Stomach smooth muscle (tissue), 2 donors: ENCODE results near the gene TNIK.

Experiments
- H3K27ac ChIP-seq: one replicate; pipeline ENCODE4 v1.7.0; 2013; ENCODE audit warnings: mild to moderate bottlenecking, low read length, inconsistent platforms
- H3K27me3 ChIP-seq, 2 donors: one replicate each; pipeline ENCODE4 v1.7.0; 2013; ENCODE audit warnings: low read length in 2 of 2; ENCODE audit not compliant: insufficient read depth in 2 of 2, control insufficient read depth in 1 of 2
- H3K36me3 ChIP-seq, 2 donors: one replicate each; pipeline ENCODE4 v1.7.0; 2013; ENCODE audit warnings: low read length in 2 of 2; ENCODE audit not compliant: control insufficient read depth in 2 of 2, insufficient read depth in 2 of 2
- H3K4me1 ChIP-seq: one replicate; pipeline ENCODE4 v1.7.0; 2013; ENCODE audit warnings: low read length; ENCODE audit not compliant: control insufficient read depth, insufficient read depth
- H3K4me3 ChIP-seq, 2 donors: one replicate each; pipeline ENCODE4 v1.7.0; 2013; ENCODE audit warnings: low read length in 2 of 2
- H3K9ac ChIP-seq, 2 donors: one replicate each; pipeline ENCODE4 v1.7.0; 2013; ENCODE audit warnings: low read length in 2 of 2, mild to moderate bottlenecking in 1 of 2
- H3K9me3 ChIP-seq, 2 donors: one replicate each; pipeline ENCODE4 v1.7.0; 2013; ENCODE audit warnings: low read length in 2 of 2; ENCODE audit not compliant: control insufficient read depth in 2 of 2
- donor health status: healthy.
- donor health status: Pancreatic carcinoma.

The TNIK gene

DNA sequence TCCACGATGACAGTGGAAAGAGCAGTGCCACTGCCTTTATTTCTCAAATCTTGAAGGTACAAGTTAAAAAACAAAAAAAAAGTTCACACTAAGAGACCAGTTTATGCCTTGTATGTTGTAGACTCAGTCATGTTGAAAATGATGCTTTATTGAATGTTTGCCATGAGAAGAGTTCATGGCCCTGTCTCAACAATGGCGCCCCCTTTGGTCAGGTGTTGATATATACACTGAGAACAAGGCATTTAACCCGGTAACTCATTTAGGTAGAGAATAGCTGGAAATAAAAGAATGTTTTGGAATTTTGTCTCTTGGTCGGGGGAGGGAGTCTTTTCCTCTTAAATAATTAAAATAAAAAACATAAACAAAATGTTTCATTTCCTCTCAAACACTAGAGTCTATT lies 288.1 kb downstream of the TNIK start:
- Histone ChIP-seq H3K27me3 (no peaks in the 10 kb centered on the region), H3K27ac (no peak overlapping the region), H3K4me3 (no peak overlapping the region), H3K9me3 (no peaks in the 10 kb centered on the region), H3K4me1 (peaks cover 10% of the 10 kb centered on the region), H3K36me3 (peaks cover 0 to 4% of the 10 kb centered on the region in 2 donors), H3K9ac (no peak overlapping the region)

GRCh38 chr3:171169866-171170265 lies 290.3 kb downstream of the TNIK start:
- Histone ChIP-seq H3K27ac (no peak overlapping the region), H3K9me3 (no peaks in the 10 kb centered on the region), H3K4me1 (no peaks in the 10 kb centered on the region), H3K27me3 (no peaks in the 10 kb centered on the region), H3K4me3 (no peak overlapping the region), H3K36me3 (peaks cover 7 to 13% of the 10 kb centered on the region in 2 donors), H3K9ac (no peak overlapping the region)

DNA sequence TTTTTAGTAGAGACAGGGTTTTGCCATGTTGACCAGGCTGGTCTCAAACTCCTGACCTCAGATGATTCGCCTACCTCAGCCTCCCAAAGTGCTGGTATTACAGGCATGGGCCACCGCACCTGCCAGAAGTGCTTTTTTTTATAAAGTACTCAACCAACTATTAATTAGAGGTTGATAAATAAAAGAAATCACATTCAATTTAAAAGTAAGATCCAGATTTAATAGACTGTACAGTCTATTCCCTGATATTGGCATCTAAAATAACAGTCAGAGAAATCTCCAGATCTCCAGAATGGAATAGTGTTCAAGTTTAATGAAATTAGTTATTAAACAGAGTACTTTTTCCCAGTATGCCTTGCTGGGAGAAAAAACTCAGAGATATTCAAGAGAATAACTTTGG lies 290.8 kb downstream of the TNIK start:
- no peaks in the 10 kb centered on the region for H3K27me3 ChIP-seq
- no peak overlapping the region for H3K4me3 ChIP-seq
- no peaks in the 10 kb centered on the region for H3K9me3 ChIP-seq
- H3K4me1 ChIP-seq, result no peaks in the 10 kb centered on the region
- no peak overlapping the region for H3K9ac ChIP-seq
- peaks cover 9 to 13% of the 10 kb centered on the region in 2 donors for H3K36me3 ChIP-seq
- H3K27ac ChIP-seq, result no peak overlapping the region

GRCh38 chr3:171168551-171168950 lies 291.7 kb downstream of the TNIK start:
- H3K27ac ChIP-seq, result no peak overlapping the region
- no peaks in the 10 kb centered on the region for H3K9me3 ChIP-seq
- H3K4me1 ChIP-seq, result no peaks in the 10 kb centered on the region
- H3K36me3 ChIP-seq, result peaks cover 10 to 13% of the 10 kb centered on the region in 2 donors
- H3K4me3 ChIP-seq, result no peak overlapping the region
- H3K27me3 ChIP-seq, result no peaks in the 10 kb centered on the region
- H3K9ac ChIP-seq, result no peak overlapping the region

- Histone ChIP-seq H3K9me3 (peaks cover 0 to 1% of the 10 kb centered on the region in 2 donors), H3K27me3 (no peaks in the 10 kb centered on the region), H3K4me1 (no peaks in the 10 kb centered on the region), H3K9ac (no peak overlapping the region), H3K27ac (no peak overlapping the region), H3K36me3 (peaks cover 11 to 13% of the 10 kb centered on the region in 2 donors), H3K4me3 (no peak overlapping the region)
These were observed 292.1 kb downstream of the TNIK start for GRCh38 chr3:171168086-171168485.

DNA sequence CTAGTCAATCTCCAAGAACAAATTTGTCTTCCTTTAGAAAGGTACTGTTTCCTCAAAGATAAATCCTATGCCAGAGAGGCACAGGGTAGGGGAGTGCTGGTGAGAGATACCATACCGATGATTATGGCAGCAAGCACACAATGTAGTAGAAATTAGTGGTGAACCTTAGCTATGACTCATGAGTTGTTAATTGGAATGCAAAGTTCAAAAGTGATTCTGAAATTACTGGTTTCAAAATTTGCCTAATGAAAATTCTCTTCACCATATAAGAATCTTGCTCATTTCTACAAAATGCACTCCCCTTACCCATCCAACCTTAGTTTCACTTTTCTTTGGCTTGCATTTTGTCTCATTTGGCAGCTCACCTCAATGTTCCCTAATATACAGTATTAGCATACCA lies 294.2 kb downstream of the TNIK start:
- no peak overlapping the region for H3K9ac ChIP-seq
- no peaks in the 10 kb centered on the region for H3K4me1 ChIP-seq
- no peaks in the 10 kb centered on the region for H3K27me3 ChIP-seq
- peaks cover 14 to 17% of the 10 kb centered on the region in 2 donors for H3K36me3 ChIP-seq
- no peak overlapping the region for H3K4me3 ChIP-seq
- H3K27ac ChIP-seq, result no peak overlapping the region
- peaks cover 4 to 5% of the 10 kb centered on the region in 2 donors for H3K9me3 ChIP-seq

- Histone ChIP-seq H3K9me3 (peaks cover 4 to 5% of the 10 kb centered on the region in 2 donors), H3K27me3 (no peaks in the 10 kb centered on the region), H3K36me3 (peaks cover 14 to 17% of the 10 kb centered on the region in 2 donors), H3K27ac (no peak overlapping the region), H3K4me3 (no peak overlapping the region), H3K9ac (no peak overlapping the region), H3K4me1 (no peaks in the 10 kb centered on the region)
These were observed 294.7 kb downstream of the TNIK start for GRCh38 chr3:171165499-171165921.

DNA sequence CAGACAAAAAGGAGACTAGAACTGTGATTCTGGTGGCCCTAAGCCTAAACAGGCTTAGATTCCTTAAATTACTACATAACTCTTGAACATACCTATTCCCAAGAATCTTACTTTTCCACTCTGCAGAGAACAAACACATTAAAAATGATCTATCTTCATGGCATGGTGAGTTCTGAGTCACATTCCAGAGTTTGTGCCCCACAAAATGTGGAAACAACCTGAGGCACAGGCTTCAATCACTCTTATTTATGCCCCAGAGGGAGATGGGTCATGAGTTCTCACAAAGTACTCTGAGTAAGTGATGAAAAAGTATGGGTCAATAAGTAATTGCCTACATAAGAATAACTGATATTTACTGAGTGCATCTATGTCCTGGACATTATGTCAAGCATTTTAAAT lies 296.1 kb downstream of the TNIK start:
- peaks cover 19 to 25% of the 10 kb centered on the region in 2 donors for H3K36me3 ChIP-seq
- H3K9me3 ChIP-seq, result peaks cover 4 to 5% of the 10 kb centered on the region in 2 donors

DNA sequence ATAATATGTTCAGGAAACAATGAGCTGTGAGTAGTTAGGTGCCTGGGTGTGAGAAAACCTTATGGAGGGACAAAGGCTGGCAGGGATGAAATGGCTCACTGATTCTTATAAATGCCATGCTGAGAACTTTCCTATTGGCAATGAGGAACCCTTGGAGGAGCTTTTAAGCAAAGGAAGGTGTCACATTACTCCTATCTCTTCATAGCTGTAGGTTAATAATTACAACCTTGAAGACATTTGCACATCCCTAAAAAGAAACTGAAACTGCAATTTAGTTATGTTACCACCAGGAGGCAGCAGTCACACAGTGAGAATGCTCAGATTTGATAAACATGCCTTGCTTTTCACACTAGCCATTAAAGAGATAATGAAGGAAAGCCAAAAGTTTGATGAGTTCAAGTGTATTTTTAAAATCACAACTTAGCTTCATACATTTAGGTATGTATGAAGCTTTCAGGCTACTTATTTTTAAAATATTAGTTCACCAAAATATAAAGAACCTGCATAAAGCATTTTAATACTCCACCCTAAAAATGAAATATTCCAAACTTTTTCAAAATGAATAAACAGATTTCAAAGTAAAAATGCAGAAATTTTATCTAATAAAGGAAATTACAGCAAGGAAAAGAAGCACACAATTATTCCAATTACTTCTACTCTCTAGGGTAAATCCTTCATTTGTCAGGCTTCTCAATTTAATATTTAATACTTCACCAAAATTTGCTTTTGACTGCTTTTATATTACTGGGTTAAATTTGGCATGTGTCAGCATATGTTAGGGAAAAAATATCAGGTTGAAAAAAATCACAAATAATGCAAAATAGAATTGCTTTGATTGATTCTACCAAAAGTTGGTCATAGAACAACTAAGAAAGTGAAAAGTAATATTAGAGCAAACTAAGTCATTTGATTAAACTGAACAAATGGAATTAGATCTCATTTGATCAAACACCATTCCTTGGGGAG lies 296.8 kb downstream of the TNIK start:
- no peak overlapping the region for H3K27ac ChIP-seq
- H3K27me3 ChIP-seq, result no peaks in the 10 kb centered on the region
- no peak overlapping the region for H3K9ac ChIP-seq
- peaks cover 19 to 26% of the 10 kb centered on the region in 2 donors for H3K36me3 ChIP-seq
- peaks cover 4 to 5% of the 10 kb centered on the region in 2 donors for H3K9me3 ChIP-seq
- no peak overlapping the region for H3K4me3 ChIP-seq
- H3K4me1 ChIP-seq, result no peaks in the 10 kb centered on the region

More for the DNA sequence above, 296.1 kb downstream of the TNIK start:
- H3K4me3 ChIP-seq, result no peak overlapping the region
- no peaks in the 10 kb centered on the region for H3K4me1 ChIP-seq
- no peaks in the 10 kb centered on the region for H3K27me3 ChIP-seq
- no peak overlapping the region for H3K9ac ChIP-seq
- H3K27ac ChIP-seq, result no peak overlapping the region

- no peaks in the 10 kb centered on the region for H3K27me3 ChIP-seq
These were observed 299.9 kb downstream of the TNIK start for GRCh38 chr3:171160325-171160724.

DNA sequence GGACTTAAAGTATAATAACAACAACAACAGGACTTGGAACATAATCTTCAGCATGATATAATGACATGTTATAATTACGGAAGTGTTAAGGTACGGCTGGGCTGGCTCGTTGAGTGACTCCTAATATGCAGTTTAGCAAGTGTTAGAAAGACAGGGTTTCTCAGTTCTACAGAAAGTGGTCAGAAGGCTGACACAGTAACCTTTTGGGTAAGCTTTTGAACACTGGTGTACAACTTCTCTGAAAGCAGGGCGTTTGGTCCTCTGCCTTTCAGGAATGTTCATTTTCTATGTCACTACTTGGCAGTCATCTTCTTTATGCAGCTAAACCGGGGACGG lies 300.4 kb downstream of the TNIK start:
- Histone ChIP-seq H3K9me3 (peaks cover 4 to 5% of the 10 kb centered on the region in 2 donors), H3K4me3 (no peak overlapping the region), H3K36me3 (peaks cover 7 to 36% of the 10 kb centered on the region in 2 donors), H3K27ac (no peak overlapping the region), H3K27me3 (no peaks in the 10 kb centered on the region), H3K9ac (no peak overlapping the region), H3K4me1 (no peaks in the 10 kb centered on the region)

More at GRCh38 chr3:171160325-171160724, 299.9 kb downstream of the TNIK start:
- Histone ChIP-seq H3K36me3 (peaks cover 8 to 34% of the 10 kb centered on the region in 2 donors), H3K27ac (no peak overlapping the region), H3K9me3 (peaks cover 4 to 5% of the 10 kb centered on the region in 2 donors), H3K4me3 (no peak overlapping the region), H3K9ac (no peak overlapping the region), H3K4me1 (no peaks in the 10 kb centered on the region)
